Heart left ventricle (tissue), 16 donors: Measurements from ENCODE around the gene UBXN7. TPM values are rescaled to one million over a fixed set of nuclear protein-coding genes. Genes with fewer than 3 reads are reported as not detected.
"Not testable (repeated sequence)": the region's sequence is repeated elsewhere in the genome, so short reads cannot be mapped to it uniquely, and the experiment has no call there.

ENCODE experiments used
- ATAC-seq, 4 donors: fragments of 200-7000 bp; cut with Tn5 transposase; one replicate each; pipeline ENCODE4 v1.9.1; 2020 to 2022; ENCODE audit warnings: moderate library complexity in 4 of 4, mild to moderate bottlenecking in 3 of 4, moderate number of reproducible peaks in 1 of 4
- DNase-seq, 5 donors: peaks; one replicate each; pipeline ENCODE4 v3.0.0-alpha.2; 2020
- H3K27ac ChIP-seq, 12 donors: fragments of 200-600 bp; sonication (generic) in 4 of 12; one replicate each; pipeline versions ENCODE4 v1.5.0 to v1.8.0; 2016 to 2022; ENCODE audit warnings: mild to moderate bottlenecking in 2 of 12
- H3K27me3 ChIP-seq, 9 donors: fragments of 200-600 bp; sonication (generic) in 2 of 9; one replicate each; pipeline versions ENCODE4 v1.5.1 to v1.8.0; 2016 to 2022; ENCODE audit warnings: mild to moderate bottlenecking in 3 of 9
- H3K36me3 ChIP-seq, 9 donors: fragments of 200-600 bp; sonication (generic) in 2 of 9; one replicate each; pipeline versions ENCODE4 v1.5.0 to v1.8.0; 2018 to 2022; ENCODE audit warnings: mild to moderate bottlenecking in 2 of 9
- H3K4me1 ChIP-seq, 12 donors: fragments of 200-600 bp; sonication (generic) in 4 of 12; one replicate each; pipeline versions ENCODE4 v1.5.0 to v1.8.0; 2016 to 2022; ENCODE audit warnings: mild to moderate bottlenecking in 3 of 12
- H3K4me3 ChIP-seq, 12 donors: fragments of 200-600 bp; sonication (generic) in 4 of 12; one replicate each; pipeline versions ENCODE4 v1.5.0 to v1.8.0; 2017 to 2022; ENCODE audit warnings: mild to moderate bottlenecking in 9 of 12, moderate library complexity in 4 of 12
- H3K9me3 ChIP-seq, 12 donors: fragments of 200-600 bp; sonication (generic) in 4 of 12; one replicate each; pipeline versions ENCODE4 v1.5.0 to v1.8.0; 2016 to 2022; ENCODE audit warnings: mild to moderate bottlenecking in 1 of 12
- CTCF ChIP-seq, 12 donors: fragments of 200-600 bp; sonication (generic) in 4 of 12; IDR thresholded peaks; one replicate each; pipeline versions ENCODE4 v1.5.0 to v1.8.0; 2018 to 2022; ENCODE audit warnings: antibody characterized with exemption in 12 of 12, mild to moderate bottlenecking in 5 of 12
- POLR2A ChIP-seq, 2 donors: fragments of 450-650 bp; IDR thresholded peaks; one replicate each; pipeline ENCODE4 v1.6.1; 2017; ENCODE audit warnings: antibody characterized with exemption in 2 of 2, mild to moderate bottlenecking in 2 of 2, moderate library complexity in 2 of 2
- WGBS, 4 donors: extraction: QIAGEN DNeasy Blood & Tissue Kit in 2 of 4; methylation state at CpG; one replicate each; pipeline versions ENCODE4 v1.1.5 to v1.1.7; 2013 to 2018; 5-methylcytosine and 5-hydroxymethylcytosine counted together
- intact Hi-C, 10 donors: fragments of 100-400 bp; cut with DNase I; formaldehyde crosslinking; loops; one replicate each; pipeline versions ENCODE4 v1.11.1 to v1.14.2; 2022
- polyA plus RNA-seq, 2 donors: library from polyadenylated mRNA; stranded (reverse); fragments of 200-250 nt; gene quantifications; one replicate each; pipeline ENCODE4 v1.2.3, GENCODE V29; 2013
- total RNA-seq, 9 donors: library from RNA; depleted of rRNA in 2 of 9; stranded (reverse); fragments of >200 nt in 2 of 9; fragmentation: NEBNext Ultra II Directional in 3 of 9; extraction: Animal tissue kit (Norgen Biotek cat#: 25700) in 3 of 9; gene quantifications; one replicate each; pipeline versions ENCODE4 v1.1.0 to v1.2.4, GENCODE V29; 2016 to 2023
- donor health status: ischemic (EF 13 %, LVEDD 7.1; RV severe dilation, severe dysfunction).
- donor health status: healthy with polysubstance abuse.
- donor health status: DM: no; HTN: yes; CAD: no.
- donor health status: DM: no; HTN: no; CAD: no.
- donor health status: ischemic (EF 25% LVEDD 6.9; RV normal size, moderate dysfunction).
- donor health status: ischemic (EF 25% LVEDD 5.7; RV mildly dilated, moderate dysfunction).
- donor health status: healthy.
- donor health status: DM: yes; HTN: yes; CAD: no.
- donor health status: ischemic (EF 35%, LVEDD 5.7; RV mildly dilated, moderate dysfunction).
- donor health status: nonischemic (EF 11% LVEDD 7.7; RV severe dilation, severe dysfunction).
- donor health status: DM: yes; HTN: yes; CAD: no.
- donor health status: PGD.
- donor health status: ischemic (EF 29% LVEDD 5.4; RV normal size, mild dysfunction).
- donor health status: nonischemic (EF 23%, LVEDD 6.1; RV moderate dilation, normal function).

The UBXN7 gene
- total and polyA plus RNA-seq, 11 donors, result 6.9 to 50.2 (median 25.8) TPM

GRCh38 chr3:196315821-196316220, 116.4 kb downstream of the UBXN7 start:
- intact Hi-C loops, result loop anchor here in 1 of 10 donors (2.0 kb wide), 1 partner anchor 15 kb away; no protein-coding TSS in a partner anchor
- no peak for DNase-seq
- Histone ChIP-seq H3K9me3 (no peaks in the 10 kb centered on the region), H3K27me3 (no peaks in the 10 kb centered on the region), H3K4me1 (peaks cover 0 to 6% (median 1%) of the 10 kb centered on the region in 12 donors), H3K36me3 (peaks cover 0 to 9% (median 0%) of the 10 kb centered on the region in 9 donors), H3K4me3 (no peak overlapping the region), H3K27ac (no peak overlapping the region)
- 85 to 100% (median 93%) methylated on average over 1 of the region's 1 CpG for WGBS, 4 donors
- TF ChIP-seq CTCF (IDR thresholded peaks at IDR 0.05) (no peak), POLR2A (IDR thresholded peaks at IDR 0.05) (no peak)
- no peak for ATAC-seq

GRCh38 chr3:196314597-196314996, 117.6 kb downstream of the UBXN7 start:
- DNase-seq (no peak), ATAC-seq (no peak)
- H3K27ac ChIP-seq, result no peak overlapping the region
- no peak overlapping the region for H3K4me3 ChIP-seq
- H3K9me3 ChIP-seq, result no peaks in the 10 kb centered on the region
- TF ChIP-seq CTCF (IDR thresholded peaks at IDR 0.05), result no peak
- no peak for TF ChIP-seq POLR2A (IDR thresholded peaks at IDR 0.05)
- peaks cover 0 to 9% (median 0%) of the 10 kb centered on the region in 9 donors for H3K36me3 ChIP-seq
- H3K4me1 ChIP-seq, result peaks cover 0 to 6% (median 1%) of the 10 kb centered on the region in 12 donors
- no peaks in the 10 kb centered on the region for H3K27me3 ChIP-seq
- intact Hi-C loops, result no loop called here
- WGBS, 4 donors, result 90 to 97% (median 96%) methylated on average over 3 of the region's 3 CpGs

GRCh38 chr3:196314086-196314485, 118.1 kb downstream of the UBXN7 start:
- H3K36me3 ChIP-seq, H3K27me3 ChIP-seq, H3K9me3 ChIP-seq, ATAC-seq, H3K4me3 ChIP-seq, H3K4me1 ChIP-seq, intact Hi-C loops, DNase-seq, H3K27ac ChIP-seq: not testable (repeated sequence)
- 80 to 85% (median 82%) methylated on average over 7 of the region's 7 CpGs for WGBS, 4 donors

- 85 to 93% (median 87%) methylated on average over 5 to 8 of the region's 8 CpGs for WGBS, 4 donors
- intact Hi-C loops, H3K27ac ChIP-seq, H3K27me3 ChIP-seq, ATAC-seq, DNase-seq, H3K9me3 ChIP-seq, H3K4me1 ChIP-seq, H3K4me3 ChIP-seq: not testable (repeated sequence)
- peaks cover 0 to 25% (median 4%) of the 10 kb centered on the region in 9 donors for H3K36me3 ChIP-seq
These were observed 129.3 kb downstream of the UBXN7 start for GRCh38 chr3:196302960-196303359.

GRCh38 chr3:196302551-196302950, 129.7 kb downstream of the UBXN7 start:
- H3K4me3 ChIP-seq, H3K4me1 ChIP-seq, DNase-seq, ATAC-seq, H3K9me3 ChIP-seq, intact Hi-C loops, H3K27ac ChIP-seq, H3K27me3 ChIP-seq: not testable (repeated sequence)
- H3K36me3 ChIP-seq, result peaks cover 0 to 28% (median 4%) of the 10 kb centered on the region in 9 donors
- 63 to 77% (median 67%) methylated on average over 7 to 8 of the region's 10 CpGs for WGBS, 4 donors

- 94 to 98% (median 96%) methylated on average over 2 of the region's 2 CpGs for WGBS, 4 donors
- TF ChIP-seq CTCF (IDR thresholded peaks at IDR 0.05) (no peak), POLR2A (IDR thresholded peaks at IDR 0.05) (no peak)
- intact Hi-C loops, result no loop called here
- H3K4me3 ChIP-seq, result no peak overlapping the region
- H3K9me3 ChIP-seq, result no peaks in the 10 kb centered on the region
- no peak overlapping the region for H3K27ac ChIP-seq
- no peaks in the 10 kb centered on the region for H3K4me1 ChIP-seq
- DNase-seq, result no peak
- no peaks in the 10 kb centered on the region for H3K27me3 ChIP-seq
- ATAC-seq, result no peak
- peaks cover 0 to 13% (median 4%) of the 10 kb centered on the region in 9 donors for H3K36me3 ChIP-seq
These were observed 133.7 kb downstream of the UBXN7 start for GRCh38 chr3:196298521-196298920.
